Measurements from ENCODE around the gene PTGFR.

DNA sequence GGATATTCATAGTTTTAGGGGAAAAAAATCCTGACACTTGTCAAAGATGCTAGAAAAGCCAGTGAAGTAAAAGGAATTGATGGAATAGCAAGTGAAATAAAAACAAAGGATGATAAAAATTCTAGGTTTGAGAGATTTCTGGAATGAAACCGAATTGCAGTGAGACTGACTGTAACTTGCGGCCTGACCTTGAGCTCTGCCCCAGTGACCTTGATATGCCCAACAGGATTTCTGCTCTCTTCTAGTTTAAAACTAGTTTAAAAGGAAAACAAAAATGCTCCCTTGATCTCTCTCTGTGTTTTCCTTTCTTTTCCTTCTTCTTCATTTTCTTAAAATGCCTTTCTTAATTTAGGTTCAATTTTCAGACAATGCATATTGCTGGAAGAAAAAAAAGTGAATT, 74.6 kb downstream of the PTGFR start:
- TF ChIP-seq, protein P1, sequence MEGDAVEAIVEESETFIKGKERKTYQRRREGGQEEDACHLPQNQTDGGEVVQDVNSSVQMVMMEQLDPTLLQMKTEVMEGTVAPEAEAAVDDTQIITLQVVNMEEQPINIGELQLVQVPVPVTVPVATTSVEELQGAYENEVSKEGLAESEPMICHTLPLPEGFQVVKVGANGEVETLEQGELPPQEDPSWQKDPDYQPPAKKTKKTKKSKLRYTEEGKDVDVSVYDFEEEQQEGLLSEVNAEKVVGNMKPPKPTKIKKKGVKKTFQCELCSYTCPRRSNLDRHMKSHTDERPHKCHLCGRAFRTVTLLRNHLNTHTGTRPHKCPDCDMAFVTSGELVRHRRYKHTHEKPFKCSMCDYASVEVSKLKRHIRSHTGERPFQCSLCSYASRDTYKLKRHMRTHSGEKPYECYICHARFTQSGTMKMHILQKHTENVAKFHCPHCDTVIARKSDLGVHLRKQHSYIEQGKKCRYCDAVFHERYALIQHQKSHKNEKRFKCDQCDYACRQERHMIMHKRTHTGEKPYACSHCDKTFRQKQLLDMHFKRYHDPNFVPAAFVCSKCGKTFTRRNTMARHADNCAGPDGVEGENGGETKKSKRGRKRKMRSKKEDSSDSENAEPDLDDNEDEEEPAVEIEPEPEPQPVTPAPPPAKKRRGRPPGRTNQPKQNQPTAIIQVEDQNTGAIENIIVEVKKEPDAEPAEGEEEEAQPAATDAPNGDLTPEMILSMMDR (IDR thresholded peaks at IDR 0.05): no peak
- TF ChIP-seq POLR2A (IDR thresholded peaks at IDR 0.05): no peak

Data from uterus (tissue), 2 donors.